ENCODE results near the gene SMC2.

Gene SMC2

DNA sequence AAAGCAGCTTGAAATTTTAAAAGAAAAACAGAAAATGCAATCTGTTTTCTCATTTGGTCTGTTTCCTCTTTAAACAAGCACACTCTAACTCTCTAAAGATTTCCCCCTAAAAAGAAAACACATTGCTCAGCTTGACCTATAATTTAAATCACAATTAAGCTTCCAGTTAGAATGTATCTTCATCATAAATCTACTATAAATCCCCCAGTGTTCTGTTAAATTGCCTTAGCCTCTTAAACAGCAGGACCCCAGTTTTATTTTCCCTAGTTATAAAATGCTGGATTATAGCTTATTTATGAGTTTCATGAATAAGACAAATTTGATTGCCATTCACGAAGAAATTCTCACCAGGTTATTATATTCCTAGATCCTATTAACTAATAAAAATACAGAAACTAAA, 8.6 kb upstream of the SMC2 start:
- Mint-ChIP-seq H3K27ac (peak overlapping the region in 1 of 3 experiments; percentile 46), H3K9me3 (peaks cover 23% of the 10 kb centered on the region), H3K27me3 (ENCODE audit: low read depth) (no peaks in the 10 kb centered on the region), H3K4me3 (no peak overlapping the region), H3K36me3 (ENCODE audit: low read depth) (peaks cover 6% of the 10 kb centered on the region), H3K4me1 (peaks cover 7% of the 10 kb centered on the region)
- TF ChIP-seq, protein P1, sequence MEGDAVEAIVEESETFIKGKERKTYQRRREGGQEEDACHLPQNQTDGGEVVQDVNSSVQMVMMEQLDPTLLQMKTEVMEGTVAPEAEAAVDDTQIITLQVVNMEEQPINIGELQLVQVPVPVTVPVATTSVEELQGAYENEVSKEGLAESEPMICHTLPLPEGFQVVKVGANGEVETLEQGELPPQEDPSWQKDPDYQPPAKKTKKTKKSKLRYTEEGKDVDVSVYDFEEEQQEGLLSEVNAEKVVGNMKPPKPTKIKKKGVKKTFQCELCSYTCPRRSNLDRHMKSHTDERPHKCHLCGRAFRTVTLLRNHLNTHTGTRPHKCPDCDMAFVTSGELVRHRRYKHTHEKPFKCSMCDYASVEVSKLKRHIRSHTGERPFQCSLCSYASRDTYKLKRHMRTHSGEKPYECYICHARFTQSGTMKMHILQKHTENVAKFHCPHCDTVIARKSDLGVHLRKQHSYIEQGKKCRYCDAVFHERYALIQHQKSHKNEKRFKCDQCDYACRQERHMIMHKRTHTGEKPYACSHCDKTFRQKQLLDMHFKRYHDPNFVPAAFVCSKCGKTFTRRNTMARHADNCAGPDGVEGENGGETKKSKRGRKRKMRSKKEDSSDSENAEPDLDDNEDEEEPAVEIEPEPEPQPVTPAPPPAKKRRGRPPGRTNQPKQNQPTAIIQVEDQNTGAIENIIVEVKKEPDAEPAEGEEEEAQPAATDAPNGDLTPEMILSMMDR (IDR thresholded peaks at IDR 0.05; ENCODE audit: unreplicated experiment in 3 of 3): no peak

DNA sequence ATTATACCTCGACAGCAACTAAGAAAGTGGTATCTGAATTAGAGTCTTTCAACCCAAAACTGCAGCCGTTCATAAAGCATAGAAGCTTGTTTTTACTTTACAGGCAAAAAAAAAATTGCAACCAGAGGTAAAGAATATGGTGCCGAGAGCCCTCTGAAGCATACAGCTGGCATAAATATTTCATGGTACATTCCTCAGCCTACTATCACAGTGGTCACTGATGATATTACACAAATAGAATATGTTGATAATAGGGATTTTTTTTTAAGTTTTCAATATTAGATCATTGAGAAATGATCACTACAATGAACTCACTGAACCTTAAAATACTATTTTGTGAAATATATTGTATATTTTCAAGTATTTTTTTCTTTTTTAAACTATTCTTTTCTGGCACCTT, 6.2 kb upstream of the SMC2 start:
- TF ChIP-seq, protein P1 (IDR thresholded peaks at IDR 0.05; ENCODE audit: unreplicated experiment in 3 of 3): no peak
- no peaks in the 10 kb centered on the region for H3K36me3 Mint-ChIP-seq (ENCODE audit: low read depth)
- H3K4me3 Mint-ChIP-seq: no peak overlapping the region
- peaks cover 6% of the 10 kb centered on the region for H3K9me3 Mint-ChIP-seq
- no peaks in the 10 kb centered on the region for H3K27me3 Mint-ChIP-seq (ENCODE audit: low read depth)
- no peak overlapping the region for H3K27ac Mint-ChIP-seq
- peaks cover 24% of the 10 kb centered on the region for H3K4me1 Mint-ChIP-seq

DNA sequence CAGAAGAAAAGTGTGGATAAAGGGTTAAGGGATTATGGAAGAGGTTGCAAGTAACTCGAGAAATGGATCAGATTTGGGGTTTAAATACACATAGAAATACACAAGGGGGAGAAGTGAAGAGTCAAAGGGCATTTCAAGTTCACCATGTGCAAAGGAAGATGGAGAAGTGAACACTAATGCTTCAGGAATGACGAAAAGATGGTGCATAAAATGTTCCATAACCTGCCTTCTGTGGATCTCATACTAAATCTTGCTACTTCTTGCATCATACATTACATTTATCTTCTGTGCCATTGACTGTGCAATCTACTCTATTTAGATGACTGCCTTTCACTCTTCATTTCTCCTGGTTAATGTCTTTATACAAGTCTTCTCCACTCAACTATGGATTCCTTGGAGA, 5.7 kb upstream of the SMC2 start:
- TF ChIP-seq, protein P1 (IDR thresholded peaks at IDR 0.05; ENCODE audit: unreplicated experiment in 3 of 3): no peak
- Mint-ChIP-seq H3K27me3 (ENCODE audit: low read depth) (no peaks in the 10 kb centered on the region), H3K4me3 (no peak overlapping the region), H3K9me3 (peaks cover 4% of the 10 kb centered on the region), H3K27ac (no peak overlapping the region), H3K4me1 (peaks cover 28% of the 10 kb centered on the region), H3K36me3 (ENCODE audit: low read depth) (no peaks in the 10 kb centered on the region)

DNA sequence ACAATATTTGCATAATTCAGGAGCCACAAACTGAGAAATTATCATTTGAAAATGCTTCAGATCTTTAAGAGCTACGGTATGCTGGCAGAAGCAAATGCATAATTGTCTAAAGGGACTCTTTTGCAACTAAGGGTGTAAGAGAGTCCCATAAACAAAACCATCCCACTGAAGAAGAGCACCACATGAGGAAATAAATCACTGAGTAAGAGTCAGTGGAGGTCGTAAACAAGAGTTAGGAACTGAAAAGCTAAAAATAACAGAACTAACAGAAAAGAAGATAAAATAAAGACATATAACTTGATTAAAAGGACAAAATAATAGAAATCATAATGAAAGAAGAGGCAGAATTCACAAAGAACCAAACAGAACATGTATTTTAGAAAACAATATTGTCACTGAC, 3.5 kb upstream of the SMC2 start:
- Mint-ChIP-seq H3K27me3 (ENCODE audit: low read depth) (no peaks in the 10 kb centered on the region), H3K4me3 (peak overlapping the region; percentile 17 to 46 (median 45)), H3K27ac (peak overlapping the region in 2 of 3 experiments; percentile 70 to 100), H3K36me3 (ENCODE audit: low read depth) (no peaks in the 10 kb centered on the region), H3K9me3 (no peaks in the 10 kb centered on the region), H3K4me1 (peaks cover 44% of the 10 kb centered on the region)
- TF ChIP-seq, protein P1 (IDR thresholded peaks at IDR 0.05; ENCODE audit: unreplicated experiment in 3 of 3): no peak

DNA sequence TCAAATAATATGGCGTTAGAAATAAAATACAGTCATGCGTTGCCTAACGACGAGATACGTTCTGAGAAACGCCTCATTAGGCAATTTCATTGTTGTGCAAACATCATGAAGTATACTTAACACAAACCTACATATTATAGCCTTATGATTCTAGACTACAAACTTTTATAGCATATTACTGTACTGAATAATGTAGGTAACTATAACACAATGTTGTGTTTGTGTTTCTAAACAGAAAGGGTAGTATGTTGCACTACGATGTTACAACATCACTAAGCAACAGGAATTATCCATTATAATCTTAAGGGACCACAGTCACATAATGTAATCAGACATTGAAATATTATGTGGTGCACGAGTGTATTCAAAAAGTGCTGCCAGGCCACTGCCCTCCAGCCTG, 3.0 kb upstream of the SMC2 start:
- no peaks in the 10 kb centered on the region for H3K36me3 Mint-ChIP-seq (ENCODE audit: low read depth)
- peak overlapping the region; percentile 100 for H3K27ac Mint-ChIP-seq
- TF ChIP-seq, protein P1 (IDR thresholded peaks at IDR 0.05; ENCODE audit: unreplicated experiment in 3 of 3): no peak
- no peaks in the 10 kb centered on the region for H3K9me3 Mint-ChIP-seq
- peak overlapping the region; percentile 68 to 99 (median 99) for H3K4me3 Mint-ChIP-seq
- peaks cover 49% of the 10 kb centered on the region for H3K4me1 Mint-ChIP-seq
- no peaks in the 10 kb centered on the region for H3K27me3 Mint-ChIP-seq (ENCODE audit: low read depth)

DNA sequence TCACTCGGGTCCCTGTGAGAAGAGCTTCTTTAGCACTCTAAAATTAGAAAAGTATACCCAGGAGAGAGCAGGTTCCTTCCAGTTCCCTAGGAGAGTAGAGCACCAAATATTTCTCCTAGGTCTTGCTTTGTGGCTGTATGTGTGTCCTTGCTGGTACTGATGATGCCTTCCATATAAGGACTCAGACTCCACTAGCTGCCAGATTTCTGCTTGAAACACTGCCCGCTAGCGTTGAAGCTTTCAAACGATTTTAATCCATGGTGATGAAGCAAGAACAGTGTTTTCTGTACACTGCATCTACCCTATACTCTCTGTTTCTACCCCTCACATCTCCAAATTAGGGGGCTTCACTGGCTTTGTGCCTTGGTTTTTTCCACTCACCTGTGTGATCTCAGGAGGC, 2.4 kb upstream of the SMC2 start:
- Mint-ChIP-seq H3K4me1 (peaks cover 52% of the 10 kb centered on the region), H3K4me3 (peak overlapping the region; percentile 68 to 99 (median 99)), H3K27me3 (ENCODE audit: low read depth) (no peaks in the 10 kb centered on the region), H3K27ac (peak overlapping the region; percentile 100), H3K9me3 (no peaks in the 10 kb centered on the region), H3K36me3 (ENCODE audit: low read depth) (peaks cover 2% of the 10 kb centered on the region)
- TF ChIP-seq, protein P1 (IDR thresholded peaks at IDR 0.05; ENCODE audit: unreplicated experiment in 3 of 3): no peak
